Middle frontal gyrus (tissue), 1 donor: ENCODE results near the gene PRPS2.

Source experiments
- DNase-seq: peaks from one replicate; pipeline ENCODE4 v3.0.0-alpha.2; 2015; ENCODE audit warnings: low spot score; ENCODE audit errors: extremely low spot score

PRPS2 gene

DNA sequence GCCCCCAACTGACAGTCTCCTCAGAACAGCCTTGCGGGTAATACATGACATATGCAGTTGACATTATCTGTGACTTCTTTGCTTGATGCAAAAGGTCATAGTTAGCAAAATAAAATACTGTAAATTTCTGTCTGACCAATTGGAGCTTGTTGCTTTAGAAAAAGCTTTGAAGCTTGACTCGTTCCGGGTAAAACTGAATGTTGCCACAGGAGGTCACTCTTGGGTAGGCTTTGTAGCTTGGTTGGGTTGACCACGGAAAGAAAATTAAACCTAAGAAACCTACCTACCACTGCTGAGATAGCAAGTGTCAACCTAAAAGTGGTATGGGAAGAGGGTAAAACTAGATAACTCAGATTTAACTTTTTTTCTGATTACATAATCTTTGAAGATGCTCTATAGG, 23.2 kb downstream of the PRPS2 start:
- no peak for DNase-seq

DNA sequence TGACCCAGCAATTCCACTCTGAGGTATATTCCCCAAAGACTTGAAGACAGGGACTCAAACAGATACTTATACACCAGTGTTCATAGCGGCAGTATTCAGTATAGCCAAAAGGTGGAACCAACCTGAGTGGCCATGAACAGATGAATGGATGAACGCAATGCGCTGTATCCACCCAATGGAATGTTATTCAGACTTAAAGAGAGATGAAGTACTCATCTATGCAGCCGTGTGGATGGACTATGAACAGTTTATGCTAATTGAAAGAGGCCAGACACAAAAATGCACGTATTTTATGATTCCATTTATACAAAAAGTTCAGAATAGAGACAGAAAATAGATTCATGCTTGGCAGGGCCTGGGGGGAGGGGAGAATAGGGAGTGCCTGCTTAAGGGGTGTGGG, 26.3 kb downstream of the PRPS2 start:
- DNase-seq, result no peak

DNA sequence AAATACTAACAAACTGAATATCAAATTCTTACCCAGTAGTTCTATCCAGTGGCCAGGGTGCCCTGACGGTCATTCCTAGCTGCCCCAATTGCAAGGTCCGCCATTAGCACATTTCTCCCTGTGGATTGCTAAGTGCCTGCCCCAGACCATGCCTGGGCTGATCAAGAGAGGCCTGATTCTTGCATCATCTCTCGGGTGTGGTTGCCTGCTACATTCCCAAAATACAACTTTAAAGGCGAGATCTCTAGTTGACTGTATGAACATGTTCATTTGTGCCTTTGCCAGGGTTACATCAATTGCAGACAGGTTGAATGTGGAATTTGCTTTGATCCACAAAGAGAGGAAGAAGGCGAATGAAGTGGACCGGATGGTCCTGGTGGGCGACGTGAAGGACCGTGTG, 28.0 kb downstream of the PRPS2 start:
- DNase-seq, result no peak

DNA sequence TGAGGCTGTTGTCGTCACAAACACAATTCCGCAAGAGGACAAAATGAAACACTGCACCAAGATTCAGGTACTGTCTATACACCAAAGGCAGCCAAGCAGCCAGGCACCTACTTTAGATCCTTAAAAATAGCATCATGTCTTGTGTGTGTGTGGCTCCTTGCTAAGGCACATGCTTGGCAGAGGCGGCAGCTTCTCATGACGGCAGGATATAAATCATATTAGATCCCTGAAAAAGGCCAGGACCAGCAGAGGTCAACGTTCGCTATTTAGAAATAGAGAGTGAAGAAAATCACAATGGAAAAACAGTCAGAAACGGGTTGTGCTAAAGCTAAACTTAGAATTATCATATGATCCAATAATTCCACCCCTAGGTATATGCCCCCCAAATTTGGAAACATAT, 29.5 kb downstream of the PRPS2 start:
- DNase-seq, result no peak

DNA sequence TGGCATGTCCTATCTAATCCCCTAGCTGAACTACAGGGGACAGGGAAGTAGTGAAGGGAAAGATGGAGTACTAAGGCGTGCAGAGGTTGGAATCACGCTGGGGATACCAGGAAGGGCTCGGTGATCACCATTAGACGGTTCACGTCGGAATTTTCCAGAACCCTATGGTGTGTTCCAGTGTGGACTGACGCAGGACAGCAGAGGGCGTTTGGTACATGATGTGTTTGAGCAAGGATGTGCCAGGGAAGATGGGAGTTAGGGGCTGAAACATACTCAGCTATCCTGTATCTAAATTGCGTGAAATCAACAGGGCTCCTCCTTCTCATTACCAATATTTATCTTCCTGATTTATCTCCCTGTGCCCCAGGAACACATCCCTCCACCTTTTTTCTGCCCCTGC, 33.7 kb downstream of the PRPS2 start:
- DNase-seq, result no peak

DNA sequence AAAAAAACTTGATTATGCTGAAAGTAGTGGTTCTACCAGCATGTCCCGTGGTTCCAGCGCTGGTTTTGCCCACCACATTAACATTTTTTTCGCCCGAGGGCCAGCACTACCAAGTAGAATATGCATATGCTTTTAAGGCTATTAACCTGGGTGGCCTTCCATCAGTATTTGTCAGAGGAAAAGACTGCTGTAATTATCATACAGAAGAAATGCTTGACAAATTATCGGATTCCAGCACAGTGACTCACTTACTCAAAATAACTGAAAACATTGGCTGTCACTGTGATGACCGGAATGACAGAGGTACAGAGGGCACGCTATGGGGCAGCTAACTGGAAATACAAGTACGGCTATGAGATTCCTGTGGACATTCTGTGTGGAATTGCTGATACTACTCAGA, 34.6 kb downstream of the PRPS2 start:
- DNase-seq, result no peak

DNA sequence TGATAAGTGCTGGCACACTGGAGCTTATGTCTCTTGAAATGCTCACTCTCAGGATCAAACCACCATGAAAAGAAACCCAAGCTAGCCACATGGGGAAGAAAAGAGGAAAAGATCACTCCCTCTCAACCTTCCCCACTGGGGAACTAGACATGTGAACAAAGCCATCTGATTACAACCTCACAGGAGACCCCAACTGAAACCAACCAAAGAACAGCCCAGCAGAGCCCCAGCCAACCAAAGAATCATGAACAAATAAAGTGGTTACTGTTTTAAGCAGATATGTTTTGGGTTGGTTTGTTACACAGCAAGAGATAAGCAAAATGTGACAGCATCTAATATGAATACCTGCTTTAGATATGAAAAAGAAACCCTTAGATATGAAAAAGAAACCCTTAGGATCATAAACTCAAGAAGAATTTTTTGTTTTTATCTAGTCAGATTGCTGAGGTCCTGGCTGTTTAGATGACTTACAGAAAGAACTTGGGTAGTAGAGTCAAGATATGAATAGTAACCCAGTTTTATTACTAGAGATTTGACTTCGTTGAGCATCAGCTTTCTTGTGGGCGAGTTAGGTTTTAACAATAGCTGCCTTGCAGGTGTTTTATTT, 52.0 kb downstream of the PRPS2 start:
- DNase-seq, result no peak

DNA sequence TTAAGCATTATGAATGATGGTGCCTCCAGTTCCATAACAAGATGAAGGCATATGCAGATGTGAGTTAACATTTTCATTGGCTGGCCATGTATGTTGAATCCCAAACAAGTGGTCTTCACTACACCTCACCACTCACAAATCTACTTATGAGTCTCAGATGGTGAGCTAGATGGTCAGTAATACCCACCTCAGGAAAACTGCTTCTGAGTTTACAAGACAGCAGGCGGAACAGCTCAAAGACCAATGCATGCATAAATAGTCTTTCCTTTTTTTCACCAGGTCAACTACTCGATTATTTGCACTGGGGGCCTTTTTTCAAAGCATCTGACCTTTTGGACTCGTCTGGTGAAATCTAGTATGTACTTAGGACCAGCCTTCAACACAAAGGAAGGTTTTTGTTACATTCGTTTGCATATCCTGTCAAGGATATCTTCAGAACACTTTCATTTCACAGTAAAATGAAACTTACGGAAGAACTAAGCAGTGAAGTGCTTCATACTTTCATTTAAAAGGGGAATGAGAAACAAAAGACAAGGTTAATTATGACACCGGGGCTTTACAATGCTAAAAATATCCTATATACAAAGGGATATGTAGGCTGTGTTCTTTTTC, 52.6 kb downstream of the PRPS2 start:
- DNase-seq, result no peak

DNA sequence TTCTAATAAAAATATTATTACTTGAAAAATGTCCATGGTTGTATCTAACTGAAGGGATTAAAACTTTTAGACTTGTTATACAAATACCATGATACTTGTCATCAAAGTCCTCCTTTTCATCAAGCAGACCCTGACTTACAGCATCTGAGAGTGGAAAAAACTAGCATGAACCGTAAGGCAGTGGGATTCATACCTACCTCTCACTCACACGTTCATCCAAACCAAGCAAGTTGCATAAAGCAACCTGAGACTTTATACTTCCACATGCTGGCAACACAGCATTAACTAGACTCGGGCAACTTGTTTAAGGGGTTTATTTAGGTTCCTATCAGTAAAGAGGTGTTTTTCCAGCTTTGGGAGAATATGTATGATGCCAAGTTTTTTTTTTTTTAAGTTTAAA, 53.1 kb downstream of the PRPS2 start:
- no peak for DNase-seq

DNA sequence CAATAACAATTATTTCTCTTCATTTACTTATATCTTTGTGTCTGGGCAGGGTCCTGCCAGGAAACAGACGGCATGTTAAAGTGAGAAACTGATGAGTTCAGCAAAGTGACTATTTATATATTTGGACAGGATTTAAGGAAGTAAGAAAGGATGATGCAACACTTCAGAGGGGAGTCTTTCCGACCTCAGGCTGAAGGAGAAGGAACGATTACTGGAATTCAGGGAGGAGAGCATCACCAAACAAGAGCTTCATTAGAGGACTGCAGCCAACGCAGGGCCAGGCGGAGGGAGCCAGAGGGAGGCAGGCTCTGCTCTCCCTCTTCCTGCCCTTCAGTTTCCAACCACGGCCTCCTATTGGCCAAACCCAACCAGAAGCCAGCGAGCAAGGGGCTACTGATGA, 74.1 kb downstream of the PRPS2 start:
- DNase-seq, result no peak

DNA sequence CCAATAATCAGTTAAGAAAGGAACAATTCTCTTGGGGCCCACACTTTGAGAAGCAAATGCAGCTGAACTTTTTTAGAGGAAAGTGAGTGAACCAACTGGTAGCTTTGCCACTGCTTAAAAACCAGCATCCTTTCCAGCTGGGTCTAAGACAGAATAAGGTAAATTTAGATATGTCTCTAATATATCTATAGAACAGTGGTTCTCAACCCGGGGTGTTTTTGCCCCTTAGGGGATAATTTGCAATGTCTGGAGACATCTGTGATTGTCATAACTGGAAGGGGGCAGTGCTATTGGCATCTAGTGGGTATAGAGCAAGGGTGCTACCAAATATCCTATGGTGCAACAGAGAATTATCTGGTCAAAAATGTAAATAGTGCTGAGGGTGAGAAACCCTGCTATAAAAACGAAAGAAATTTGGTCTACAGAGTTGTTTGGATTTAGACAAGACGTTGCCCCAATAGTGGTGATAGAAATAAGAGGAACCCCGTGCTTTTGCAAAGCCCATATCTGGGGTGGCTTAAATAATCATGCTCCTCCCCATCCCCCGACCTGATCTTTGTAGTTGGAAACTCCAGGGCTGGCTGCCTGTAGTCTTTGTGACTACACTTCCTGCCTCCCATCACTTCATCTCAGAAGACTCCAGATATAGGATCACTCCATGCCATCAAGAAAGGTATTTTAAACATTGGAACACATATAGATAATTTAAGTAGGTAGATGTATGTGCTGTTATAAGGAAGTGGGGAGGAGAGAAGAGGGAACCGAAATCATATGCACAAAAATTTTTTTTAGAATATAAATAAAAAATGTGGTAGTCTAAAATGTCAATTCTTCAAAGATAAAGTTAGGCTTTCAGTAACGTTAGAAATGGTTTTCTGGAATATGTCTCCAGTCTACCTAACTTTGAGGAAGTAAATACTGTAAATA, 75.5 kb downstream of the PRPS2 start, which contains the start of gene TLR7:
TSS of gene TLR7 (plus strand) at position 622 of the 927 bp plus-strand sequence. CDS start 507 bp downstream, outside the sequence.
- no peak for DNase-seq

DNA sequence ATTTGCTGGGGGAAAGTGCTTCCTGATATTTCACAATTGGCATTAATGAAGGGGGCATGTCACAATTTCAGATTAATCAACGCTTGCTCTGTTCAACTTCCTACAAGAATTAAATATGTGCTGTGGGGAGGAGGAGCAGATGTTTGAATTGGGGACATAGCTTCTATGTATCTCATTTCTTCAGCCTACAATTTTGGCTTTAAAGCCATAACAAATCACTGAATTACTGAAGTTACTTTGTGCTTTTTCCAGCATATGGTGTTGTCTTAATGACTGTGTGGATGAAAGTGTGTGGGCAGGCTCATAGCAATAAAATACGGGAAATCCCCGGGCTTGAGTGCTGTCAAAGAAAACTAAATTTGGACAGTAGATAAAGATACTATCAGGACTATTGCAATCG, 76.5 kb downstream of the PRPS2 start:
- no peak for DNase-seq

DNA sequence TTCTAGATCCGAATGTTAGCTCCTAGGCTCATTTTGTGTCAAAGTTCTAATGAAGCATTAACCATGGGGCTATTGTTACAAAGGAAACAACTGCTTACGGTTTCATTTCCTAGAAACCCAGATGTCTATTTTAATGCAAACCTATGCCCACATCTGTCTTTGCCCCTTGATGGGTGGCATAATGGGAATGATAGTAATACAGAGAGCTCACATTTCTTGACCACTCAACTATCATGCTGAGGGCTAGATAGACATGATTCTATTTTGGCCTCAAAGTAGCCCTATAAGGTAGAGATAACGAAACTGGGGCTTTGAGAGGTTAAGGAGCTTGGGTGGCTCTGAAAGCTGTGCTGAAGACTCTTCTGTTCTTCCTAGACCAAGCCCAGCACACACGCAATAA, 77.5 kb downstream of the PRPS2 start:
- DNase-seq, result no peak

DNA sequence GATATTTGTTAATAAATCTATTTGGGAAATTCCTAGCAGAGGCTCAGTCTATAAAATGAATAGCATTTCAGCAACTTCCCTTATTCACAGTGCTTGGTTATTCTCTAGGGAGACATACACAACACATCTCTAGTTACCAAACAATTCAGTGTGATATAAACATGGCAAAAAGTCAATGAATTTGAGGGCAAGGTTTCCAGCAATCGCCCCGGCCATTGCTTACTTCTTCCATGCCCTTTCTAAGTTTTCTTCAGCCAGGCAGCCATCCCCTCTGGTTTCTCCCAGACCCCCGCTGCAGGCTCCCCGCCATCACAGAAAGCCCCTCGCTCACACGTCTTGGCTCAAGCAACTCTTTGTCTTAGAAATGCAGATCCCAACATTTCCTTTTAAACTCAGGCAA, 80.0 kb downstream of the PRPS2 start:
- DNase-seq, result no peak

DNA sequence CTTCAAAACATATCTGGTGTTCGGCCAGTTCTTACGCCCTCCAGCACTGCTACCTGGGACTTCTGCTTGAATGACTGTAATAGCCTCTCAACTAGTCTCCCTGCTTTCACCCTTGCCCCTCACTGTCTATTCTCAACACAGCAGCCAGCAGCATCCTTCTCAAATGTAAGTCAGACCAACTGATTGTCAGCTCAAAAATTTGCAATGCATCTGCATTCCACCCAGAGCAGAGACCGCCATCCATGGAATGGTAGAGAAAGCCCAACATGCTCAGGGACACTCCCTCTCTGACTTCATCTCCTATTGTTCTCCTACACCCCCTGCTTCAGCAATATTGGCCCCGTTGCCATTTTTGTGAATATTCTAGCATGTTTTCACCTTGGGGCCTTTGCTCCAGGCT, 81.5 kb downstream of the PRPS2 start:
- no peak for DNase-seq
